ENCODE data around the gene SLC35F4. TPM values are rescaled to one million over a fixed set of nuclear protein-coding genes. Genes with fewer than 3 reads are reported as not detected.

The SLC35F4 gene
- total and polyA plus RNA-seq, 2 donors (not counting 1 experiment from before 2014, with no cell fraction given) = not detected

- no peak overlapping the region for H2AFZ ChIP-seq (ENCODE audit: insufficient read depth, low read depth, low read length, poor library complexity, severe bottlenecking)
- H3K4me3 Mint-ChIP-seq = no peak overlapping the region
- H3K4me1 ChIP-seq (ENCODE audit: control insufficient read depth in 2 of 2, insufficient read depth in 2 of 2, low read length in 2 of 2) = no peaks in the 10 kb centered on the region
- intact Hi-C loops (cut with micrococcal nuclease) = no loop called here
- H3K4me3 ChIP-seq (ENCODE audit: control extremely low read depth in 1 of 5, extremely low read depth in 1 of 5, insufficient read depth in 1 of 5, low read depth in 2 of 5, low read length in 4 of 5) = no peak overlapping the region
- H3K36me3 ChIP-seq (replicated peaks in 1 of 2; ENCODE audit: control extremely low read depth in 1 of 2, control insufficient read depth in 1 of 2, extremely low read depth in 1 of 2, insufficient read depth in 2 of 2, low read length in 1 of 2) = no peaks in the 10 kb centered on the region
- no peaks in the 10 kb centered on the region for H3K9me3 Mint-ChIP-seq (ENCODE audit: insufficient read depth)
- CTCF ChIA-PET = no interaction called here
- H3K79me2 ChIP-seq (ENCODE audit: control insufficient read depth, insufficient read depth, low read length) = no peaks in the 10 kb centered on the region
- no peak overlapping the region for H3K4me2 ChIP-seq (replicated peaks; ENCODE audit: low read depth, low read length, poor library complexity, severe bottlenecking)
- H3K27ac ChIP-seq (ENCODE audit: low read length in 2 of 2) = no peak overlapping the region
- no peak overlapping the region for H3K9ac ChIP-seq (ENCODE audit: low read length)
- peaks cover 0 to 3% (median 0%) of the 10 kb centered on the region in 3 donors for H3K9me3 ChIP-seq (ENCODE audit: control extremely low read depth in 1 of 3, control insufficient read depth in 2 of 3, insufficient read depth in 1 of 3, low read length in 2 of 3)
- H3K27me3 ChIP-seq (replicated peaks in 1 of 4; ENCODE audit: control extremely low read depth in 1 of 4, control insufficient read depth in 3 of 4, insufficient read depth in 4 of 4, low read length in 3 of 4) = no peaks in the 10 kb centered on the region
- POLR2A ChIA-PET = no interaction called here
- no peaks in the 10 kb centered on the region for H4K20me1 ChIP-seq (ENCODE audit: control insufficient read depth, insufficient read depth, low read length, poor library complexity, severe bottlenecking)
- no peaks in the 10 kb centered on the region for H3K4me1 Mint-ChIP-seq
- no peak for DNase-seq
- peaks cover 4% of the 10 kb centered on the region for H3K27me3 Mint-ChIP-seq
- no CpG with 5 or more reads among the region's 2 CpGs for WGBS (ENCODE audit: insufficient coverage)
- TF ChIP-seq CTCF (IDR thresholded peaks at IDR 0.05) (no peak), EZH2 (IDR thresholded peaks at IDR 0.05; ENCODE audit: borderline replicate concordance, insufficient read depth, low read depth, low read length, poor library complexity, severe bottlenecking) (no peak)
- ATAC-seq (ENCODE audit: low read depth) = no peak
- no peak overlapping the region for H3K27ac Mint-ChIP-seq
Measured at GRCh38 chr14:57612946-57613345, 252.9 kb downstream of the SLC35F4 start.

- no peaks in the 10 kb centered on the region for H3K4me1 Mint-ChIP-seq
- Histone ChIP-seq H3K9ac (ENCODE audit: low read length) (no peak overlapping the region), H4K20me1 (ENCODE audit: control insufficient read depth, insufficient read depth, low read length, poor library complexity, severe bottlenecking) (no peaks in the 10 kb centered on the region), H3K4me2 (replicated peaks; ENCODE audit: low read depth, low read length, poor library complexity, severe bottlenecking) (no peak overlapping the region), H3K27ac (ENCODE audit: low read length in 2 of 2) (no peak overlapping the region), H3K4me1 (ENCODE audit: control insufficient read depth in 2 of 2, insufficient read depth in 2 of 2, low read length in 2 of 2) (no peaks in the 10 kb centered on the region), H2AFZ (ENCODE audit: insufficient read depth, low read depth, low read length, poor library complexity, severe bottlenecking) (no peak overlapping the region), H3K79me2 (ENCODE audit: control insufficient read depth, insufficient read depth, low read length) (no peaks in the 10 kb centered on the region), H3K9me3 (ENCODE audit: control extremely low read depth in 1 of 3, control insufficient read depth in 2 of 3, insufficient read depth in 1 of 3, low read length in 2 of 3) (peaks cover 0 to 3% (median 0%) of the 10 kb centered on the region in 3 donors), H3K4me3 (ENCODE audit: control extremely low read depth in 1 of 5, extremely low read depth in 1 of 5, insufficient read depth in 1 of 5, low read depth in 2 of 5, low read length in 4 of 5) (no peak overlapping the region), H3K36me3 (replicated peaks in 1 of 2; ENCODE audit: control extremely low read depth in 1 of 2, control insufficient read depth in 1 of 2, extremely low read depth in 1 of 2, insufficient read depth in 2 of 2, low read length in 1 of 2) (no peaks in the 10 kb centered on the region), H3K27me3 (replicated peaks in 1 of 4; ENCODE audit: control extremely low read depth in 1 of 4, control insufficient read depth in 3 of 4, insufficient read depth in 4 of 4, low read length in 3 of 4) (no peaks in the 10 kb centered on the region)
- no peak overlapping the region for H3K27ac Mint-ChIP-seq
- ATAC-seq (ENCODE audit: low read depth) (no peak), DNase-seq (no peak)
- ChIA-PET CTCF (no interaction called here), POLR2A (no interaction called here)
- H3K9me3 Mint-ChIP-seq (ENCODE audit: insufficient read depth) = no peaks in the 10 kb centered on the region
- no peak overlapping the region for H3K4me3 Mint-ChIP-seq
- H3K27me3 Mint-ChIP-seq = peaks cover 1% of the 10 kb centered on the region
- intact Hi-C loops (cut with micrococcal nuclease) = no loop called here
- no peak for TF ChIP-seq EZH2 (IDR thresholded peaks at IDR 0.05; ENCODE audit: borderline replicate concordance, insufficient read depth, low read depth, low read length, poor library complexity, severe bottlenecking)
- no peak for TF ChIP-seq CTCF (IDR thresholded peaks at IDR 0.05)
- no CpG with 5 or more reads among the region's 2 CpGs for WGBS (ENCODE audit: insufficient coverage)
Measured at GRCh38 chr14:57611555-57612075, 254.3 kb downstream of the SLC35F4 start.
